Measurements from ENCODE around the gene THRSP.

The THRSP gene

DNA sequence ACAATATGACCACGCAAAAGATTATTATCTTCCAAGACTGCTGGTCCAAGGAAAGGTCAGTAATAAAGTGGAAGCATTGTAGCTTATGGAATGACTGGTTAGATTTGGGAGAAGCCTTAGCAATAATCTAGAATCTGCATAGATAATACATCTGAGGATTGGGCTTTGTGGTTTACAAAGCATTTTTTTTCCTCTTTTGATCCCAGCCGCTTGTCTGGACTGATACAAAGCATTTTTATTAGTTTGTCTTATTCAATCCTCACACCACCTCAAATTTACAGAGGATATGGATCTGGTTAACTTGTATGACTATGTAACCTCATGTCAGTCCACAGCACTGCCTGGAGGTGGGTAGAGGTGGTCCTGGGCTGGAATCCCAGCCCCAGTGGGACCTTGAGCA lies 990 bp upstream of the THRSP start:
- no peaks in the 10 kb centered on the region for H3F3A ChIP-seq (ENCODE audit: insufficient read depth)
- H3K36me3 ChIP-seq (ENCODE audit: low read length) = no peaks in the 10 kb centered on the region
- no peaks in the 10 kb centered on the region for H3K9me2 ChIP-seq (replicated peaks; ENCODE audit: insufficient read depth, low read length)
- no peak overlapping the region for H2AFZ ChIP-seq (ENCODE audit: low read depth, low read length, severe bottlenecking)
- no peaks in the 10 kb centered on the region for H3K27me3 ChIP-seq (ENCODE audit: low read length)
- no peaks in the 10 kb centered on the region for H3K9me3 ChIP-seq (ENCODE audit: insufficient read depth, low read length)
- H3K4me2 ChIP-seq (ENCODE audit: low read depth, low read length, poor library complexity, severe bottlenecking) = no peak overlapping the region
- no peak overlapping the region for H3K4me3 ChIP-seq (ENCODE audit: insufficient read depth, low read length, poor library complexity, severe bottlenecking)
- H3K9ac ChIP-seq (ENCODE audit: low read length) = no peak overlapping the region
- H3K27ac ChIP-seq (ENCODE audit: low read depth, low read length) = no peak overlapping the region
- H3K79me2 ChIP-seq (ENCODE audit: insufficient read depth, low read length) = no peaks in the 10 kb centered on the region
- no peaks in the 10 kb centered on the region for H4K20me1 ChIP-seq (ENCODE audit: low read depth, low read length)
- TF ChIP-seq, protein P1, sequence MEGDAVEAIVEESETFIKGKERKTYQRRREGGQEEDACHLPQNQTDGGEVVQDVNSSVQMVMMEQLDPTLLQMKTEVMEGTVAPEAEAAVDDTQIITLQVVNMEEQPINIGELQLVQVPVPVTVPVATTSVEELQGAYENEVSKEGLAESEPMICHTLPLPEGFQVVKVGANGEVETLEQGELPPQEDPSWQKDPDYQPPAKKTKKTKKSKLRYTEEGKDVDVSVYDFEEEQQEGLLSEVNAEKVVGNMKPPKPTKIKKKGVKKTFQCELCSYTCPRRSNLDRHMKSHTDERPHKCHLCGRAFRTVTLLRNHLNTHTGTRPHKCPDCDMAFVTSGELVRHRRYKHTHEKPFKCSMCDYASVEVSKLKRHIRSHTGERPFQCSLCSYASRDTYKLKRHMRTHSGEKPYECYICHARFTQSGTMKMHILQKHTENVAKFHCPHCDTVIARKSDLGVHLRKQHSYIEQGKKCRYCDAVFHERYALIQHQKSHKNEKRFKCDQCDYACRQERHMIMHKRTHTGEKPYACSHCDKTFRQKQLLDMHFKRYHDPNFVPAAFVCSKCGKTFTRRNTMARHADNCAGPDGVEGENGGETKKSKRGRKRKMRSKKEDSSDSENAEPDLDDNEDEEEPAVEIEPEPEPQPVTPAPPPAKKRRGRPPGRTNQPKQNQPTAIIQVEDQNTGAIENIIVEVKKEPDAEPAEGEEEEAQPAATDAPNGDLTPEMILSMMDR (IDR thresholded peaks at IDR 0.05; ENCODE audit: insufficient read depth, low read length, poor library complexity, severe bottlenecking) = no peak
- TF ChIP-seq EZH2phosphoT487 (conservative IDR thresholded peaks at IDR 0.05; ENCODE audit: low read length) = no peak

DNA sequence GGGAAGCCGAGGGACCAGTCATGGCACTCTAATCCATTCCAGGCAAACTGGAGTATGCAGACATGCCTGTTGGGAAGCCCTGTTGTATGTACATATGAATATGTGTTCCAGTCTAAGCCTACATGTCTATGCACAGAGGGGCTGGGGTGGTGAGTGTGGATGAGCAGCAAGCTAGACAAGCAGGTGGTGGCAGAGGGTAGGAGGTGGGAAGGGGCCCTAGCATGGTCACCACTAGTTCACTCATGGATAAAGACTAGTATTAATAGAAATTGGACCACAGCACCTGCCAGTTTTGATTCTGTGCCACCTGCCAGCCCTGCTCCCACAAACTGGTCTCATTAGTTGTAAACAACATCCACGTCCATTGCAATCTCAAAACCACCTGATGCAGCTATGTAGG lies 1.5 kb downstream of the THRSP start:
- Histone ChIP-seq H3K9me2 (replicated peaks; ENCODE audit: insufficient read depth, low read length) (no peaks in the 10 kb centered on the region), H3K27ac (ENCODE audit: low read depth, low read length) (no peak overlapping the region), H3K79me2 (ENCODE audit: insufficient read depth, low read length) (no peaks in the 10 kb centered on the region), H3K9me3 (ENCODE audit: insufficient read depth, low read length) (no peaks in the 10 kb centered on the region), H3K27me3 (ENCODE audit: low read length) (no peaks in the 10 kb centered on the region), H3K36me3 (ENCODE audit: low read length) (no peaks in the 10 kb centered on the region), H2AFZ (ENCODE audit: low read depth, low read length, severe bottlenecking) (no peak overlapping the region), H3K4me2 (ENCODE audit: low read depth, low read length, poor library complexity, severe bottlenecking) (no peak overlapping the region), H3K4me3 (ENCODE audit: insufficient read depth, low read length, poor library complexity, severe bottlenecking) (no peak overlapping the region), H3K9ac (ENCODE audit: low read length) (no peak overlapping the region), H4K20me1 (ENCODE audit: low read depth, low read length) (no peaks in the 10 kb centered on the region), H3F3A (ENCODE audit: insufficient read depth) (no peaks in the 10 kb centered on the region)
- TF ChIP-seq, protein P1 (IDR thresholded peaks at IDR 0.05; ENCODE audit: insufficient read depth, low read length, poor library complexity, severe bottlenecking) = no peak
- TF ChIP-seq EZH2phosphoT487 (conservative IDR thresholded peaks at IDR 0.05; ENCODE audit: low read length) = no peak

DNA sequence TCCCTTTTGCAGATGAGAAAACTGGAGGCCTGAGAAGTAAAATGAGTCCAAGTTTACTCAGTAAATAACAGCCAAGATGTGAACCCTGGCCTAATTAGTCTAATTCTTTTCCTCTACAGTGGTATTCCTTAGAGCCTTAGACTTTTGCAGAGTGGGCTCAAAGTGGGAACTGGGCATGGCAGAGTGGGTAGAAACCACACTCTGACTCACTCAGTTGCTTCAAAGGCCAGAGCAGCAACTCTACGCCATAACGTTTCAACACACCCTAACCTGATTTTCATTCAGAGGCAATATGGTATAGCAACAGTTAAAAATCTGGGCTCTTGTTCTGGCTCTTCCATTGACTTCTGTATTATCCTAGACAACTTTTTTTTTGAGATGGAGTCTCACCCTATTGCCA lies 2.8 kb downstream of the THRSP start:
- H3K79me2 ChIP-seq (ENCODE audit: insufficient read depth, low read length) = no peaks in the 10 kb centered on the region; the same call in 1 of the 2 replicates
- no peaks in the 10 kb centered on the region for H3K27me3 ChIP-seq (ENCODE audit: low read length)
- no peak overlapping the region for H3K27ac ChIP-seq (ENCODE audit: low read depth, low read length)
- no peak overlapping the region for H3K4me2 ChIP-seq (ENCODE audit: low read depth, low read length, poor library complexity, severe bottlenecking)
- H3K9ac ChIP-seq (ENCODE audit: low read length) = no peak overlapping the region
- H3K9me3 ChIP-seq (ENCODE audit: insufficient read depth, low read length) = no peaks in the 10 kb centered on the region
- no peaks in the 10 kb centered on the region for H4K20me1 ChIP-seq (ENCODE audit: low read depth, low read length)
- H2AFZ ChIP-seq (ENCODE audit: low read depth, low read length, severe bottlenecking) = no peak overlapping the region
- H3F3A ChIP-seq (ENCODE audit: insufficient read depth) = no peaks in the 10 kb centered on the region
- no peak overlapping the region for H3K4me3 ChIP-seq (ENCODE audit: insufficient read depth, low read length, poor library complexity, severe bottlenecking)
- TF ChIP-seq, protein P1 (IDR thresholded peaks at IDR 0.05; ENCODE audit: insufficient read depth, low read length, poor library complexity, severe bottlenecking) = no peak
- no peak for TF ChIP-seq EZH2phosphoT487 (conservative IDR thresholded peaks at IDR 0.05; ENCODE audit: low read length)
- H3K36me3 ChIP-seq (ENCODE audit: low read length) = peaks cover 3% of the 10 kb centered on the region; the same call in 1 of the 2 replicates
- no peaks in the 10 kb centered on the region for H3K9me2 ChIP-seq (replicated peaks; ENCODE audit: insufficient read depth, low read length)

Data from SU-DHL-6 (cell line).